ENCODE results near the gene HEPACAM2.

DNA sequence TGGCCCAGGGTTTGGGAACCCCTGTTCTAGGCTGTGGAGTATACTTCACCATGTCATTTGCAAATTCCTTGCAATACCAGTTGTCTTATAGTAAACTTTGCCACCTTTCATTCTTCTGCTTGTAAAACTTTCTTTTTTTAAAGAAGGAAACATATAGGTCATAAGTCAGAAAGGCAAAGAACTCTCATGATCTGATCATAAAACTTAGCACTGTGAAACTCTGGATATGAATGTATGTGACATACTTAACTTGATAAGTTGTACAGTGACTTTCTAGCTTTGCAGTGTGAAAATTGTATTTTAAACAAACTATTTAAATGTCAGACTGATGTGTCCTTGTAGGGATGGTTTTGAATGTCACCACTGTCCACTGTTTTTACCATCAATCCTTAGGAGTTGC is 47.1 kb downstream of the HEPACAM2 start:
- TF ChIP-seq, protein P1, sequence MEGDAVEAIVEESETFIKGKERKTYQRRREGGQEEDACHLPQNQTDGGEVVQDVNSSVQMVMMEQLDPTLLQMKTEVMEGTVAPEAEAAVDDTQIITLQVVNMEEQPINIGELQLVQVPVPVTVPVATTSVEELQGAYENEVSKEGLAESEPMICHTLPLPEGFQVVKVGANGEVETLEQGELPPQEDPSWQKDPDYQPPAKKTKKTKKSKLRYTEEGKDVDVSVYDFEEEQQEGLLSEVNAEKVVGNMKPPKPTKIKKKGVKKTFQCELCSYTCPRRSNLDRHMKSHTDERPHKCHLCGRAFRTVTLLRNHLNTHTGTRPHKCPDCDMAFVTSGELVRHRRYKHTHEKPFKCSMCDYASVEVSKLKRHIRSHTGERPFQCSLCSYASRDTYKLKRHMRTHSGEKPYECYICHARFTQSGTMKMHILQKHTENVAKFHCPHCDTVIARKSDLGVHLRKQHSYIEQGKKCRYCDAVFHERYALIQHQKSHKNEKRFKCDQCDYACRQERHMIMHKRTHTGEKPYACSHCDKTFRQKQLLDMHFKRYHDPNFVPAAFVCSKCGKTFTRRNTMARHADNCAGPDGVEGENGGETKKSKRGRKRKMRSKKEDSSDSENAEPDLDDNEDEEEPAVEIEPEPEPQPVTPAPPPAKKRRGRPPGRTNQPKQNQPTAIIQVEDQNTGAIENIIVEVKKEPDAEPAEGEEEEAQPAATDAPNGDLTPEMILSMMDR (conservative IDR thresholded peaks at IDR 0.05 in 1 of 2, IDR thresholded peaks at IDR 0.05 in 1 of 2; ENCODE audit: low read depth in 1 of 2, low read length in 2 of 2) = no peak
- no peak for TF ChIP-seq EZH2 (IDR thresholded peaks at IDR 0.05; ENCODE audit: low read length, missing control alignments)
